HEK293 (cell line): ENCODE measurements around the gene IRGM.

Source experiments
- KLF9 ChIP-seq: fragments of 450-650 bp; formaldehyde crosslinking; IDR thresholded peaks from 2 replicates; pipeline ENCODE4 v1.5.1; 2016; ENCODE audit warnings: missing biosample characterization, missing genetic modification characterization, low read depth
- RBAK ChIP-seq: fragments of 450-650 bp; formaldehyde crosslinking; IDR thresholded peaks from 2 replicates; pipeline ENCODE4 v1.5.1; 2016; ENCODE audit warnings: missing biosample characterization, missing genetic modification characterization
- REST ChIP-seq: fragments of 450-650 bp; formaldehyde crosslinking; IDR thresholded peaks from 2 replicates; pipeline ENCODE4 v1.5.1; 2016; ENCODE audit warnings: missing biosample characterization, missing genetic modification characterization
- ZBTB11 ChIP-seq: fragments of 450-650 bp; formaldehyde crosslinking; conservative IDR thresholded peaks from 2 replicates; pipeline ENCODE4 v1.5.1; 2016; ENCODE audit warnings: low read depth, missing biosample characterization, missing genetic modification characterization
- ZBTB48 ChIP-seq: fragments of 450-650 bp; formaldehyde crosslinking; IDR thresholded peaks from 2 replicates; pipeline ENCODE4 v1.5.1; 2016; ENCODE audit warnings: missing biosample characterization, missing genetic modification characterization
- ZBTB6 ChIP-seq: fragments of 450-650 bp; formaldehyde crosslinking; IDR thresholded peaks from 2 replicates; pipeline ENCODE4 v1.5.1; 2017; ENCODE audit warnings: missing biosample characterization, missing genetic modification characterization
- ZFP37 ChIP-seq: fragments of 450-650 bp; formaldehyde crosslinking; IDR thresholded peaks from 2 replicates; pipeline ENCODE4 v1.5.1; 2016; ENCODE audit warnings: missing biosample characterization, missing genetic modification characterization
- ZNF157 ChIP-seq: fragments of 450-650 bp; formaldehyde crosslinking; IDR thresholded peaks from 2 replicates; pipeline ENCODE4 v1.5.1; 2016; ENCODE audit warnings: missing biosample characterization, missing genetic modification characterization
- ZNF174 ChIP-seq: fragments of 450-650 bp; formaldehyde crosslinking; IDR thresholded peaks from 2 replicates; pipeline ENCODE4 v1.5.0; 2017; ENCODE audit warnings: missing biosample characterization, mild to moderate bottlenecking, missing genetic modification characterization
- ZNF19 ChIP-seq: fragments of 450-650 bp; formaldehyde crosslinking; IDR thresholded peaks from 2 replicates; pipeline ENCODE4; 2016; ENCODE audit warnings: missing biosample characterization, missing genetic modification characterization, low read depth
- ZNF24 ChIP-seq: fragments of 450-650 bp; formaldehyde crosslinking; IDR thresholded peaks from 2 replicates; pipeline ENCODE4 v1.5.1; 2016; ENCODE audit warnings: missing biosample characterization, missing genetic modification characterization
- ZNF266 ChIP-seq: fragments of 450-650 bp; formaldehyde crosslinking; IDR thresholded peaks from 2 replicates; pipeline ENCODE4 v1.5.1; 2016; ENCODE audit warnings: missing biosample characterization, missing genetic modification characterization, low read depth
- ZNF37A ChIP-seq: fragments of 450-650 bp; IDR thresholded peaks from 2 replicates; pipeline ENCODE4 v1.5.1; 2018; ENCODE audit warnings: missing biosample characterization, missing genetic modification characterization
- ZNF501 ChIP-seq: fragments of 450-650 bp; formaldehyde crosslinking; IDR thresholded peaks from 2 replicates; pipeline ENCODE4 v1.5.1; 2016; ENCODE audit warnings: missing biosample characterization, missing genetic modification characterization
- ZNF530 ChIP-seq: fragments of 450-650 bp; formaldehyde crosslinking; IDR thresholded peaks from 2 replicates; pipeline ENCODE4 v1.5.1; 2016; ENCODE audit warnings: low read depth, missing biosample characterization, missing genetic modification characterization
- ZNF555 ChIP-seq: fragments of 450-650 bp; formaldehyde crosslinking; conservative IDR thresholded peaks from 2 replicates; pipeline ENCODE4 v1.5.1; 2017; ENCODE audit warnings: missing biosample characterization, mild to moderate bottlenecking, missing genetic modification characterization, inconsistent platforms
- ZNF600 ChIP-seq: fragments of 450-650 bp; formaldehyde crosslinking; IDR thresholded peaks from 2 replicates; pipeline ENCODE4 v1.5.1; 2016; ENCODE audit warnings: missing biosample characterization, missing genetic modification characterization
- ZNF623 ChIP-seq: fragments of 450-650 bp; formaldehyde crosslinking; IDR thresholded peaks from 2 replicates; pipeline ENCODE4 v1.5.1; 2016; ENCODE audit warnings: missing biosample characterization, missing genetic modification characterization
- ZNF658 ChIP-seq: fragments of 450-650 bp; formaldehyde crosslinking; IDR thresholded peaks from 2 replicates; pipeline ENCODE4; 2016; ENCODE audit warnings: missing biosample characterization, missing genetic modification characterization
- ZNF776 ChIP-seq: fragments of 450-650 bp; formaldehyde crosslinking; IDR thresholded peaks from 2 replicates; pipeline ENCODE4 v1.5.0; 2017; ENCODE audit warnings: missing biosample characterization, missing genetic modification characterization, borderline replicate concordance
- TF ChIP-seq, protein P1 (sequence below): fragments of 450-650 bp; formaldehyde crosslinking; IDR thresholded peaks from 2 replicates; pipeline ENCODE4 v1.5.1; 2016; ENCODE audit warnings: missing biosample characterization, missing genetic modification characterization
- TF ChIP-seq, protein P2 (sequence below): fragments of 450-650 bp; formaldehyde crosslinking; IDR thresholded peaks from 2 replicates; pipeline ENCODE4 v1.5.1; 2016; ENCODE audit warnings: missing biosample characterization, missing genetic modification characterization, borderline replicate concordance
- TF ChIP-seq, protein P3 (sequence below): fragments of 450-650 bp; formaldehyde crosslinking; IDR thresholded peaks from 2 replicates; pipeline ENCODE4 v1.5.1; 2016; ENCODE audit warnings: missing biosample characterization, missing genetic modification characterization

The IRGM gene

DNA sequence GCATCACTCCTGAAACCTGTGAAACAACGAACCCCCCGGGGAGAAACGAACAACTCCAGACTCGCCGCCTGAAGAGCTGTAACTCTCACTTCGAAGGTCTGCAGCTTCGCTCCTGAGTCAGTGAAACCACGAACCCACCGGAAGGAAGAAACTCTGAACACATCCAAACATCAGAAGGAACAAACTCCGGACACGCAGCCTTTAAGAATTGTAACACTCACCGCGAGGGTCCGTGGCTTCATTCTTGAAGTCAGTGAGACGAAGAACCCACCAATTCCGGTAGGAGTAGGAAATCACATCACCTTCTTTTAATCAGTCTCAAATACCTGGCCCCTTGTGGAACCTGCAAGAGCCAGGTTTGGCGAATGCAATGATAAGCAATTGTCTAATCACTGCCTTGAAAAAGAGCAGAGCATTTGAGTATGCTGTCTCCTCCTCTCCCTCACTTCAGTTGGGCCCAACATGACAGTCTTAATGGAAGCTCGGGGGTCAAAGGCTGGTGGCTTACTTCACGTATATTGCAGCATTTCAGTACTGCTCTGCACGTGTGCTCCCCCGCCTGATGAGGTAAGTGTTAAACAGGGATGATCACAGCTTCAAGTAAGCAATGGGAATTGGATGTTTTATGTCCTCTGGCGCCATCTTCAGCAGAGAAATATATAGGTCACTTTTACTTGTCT lies 473 bp downstream of the IRGM start (continued):
- TF ChIP-seq ZNF658 (tag by site-specific recombination) (no peak), ZNF555 (tag by site-specific recombination) (no peak), ZNF600 (tag by site-specific recombination) (no peak), ZNF157 (tag by site-specific recombination) (no peak), ZNF24 (tag by site-specific recombination) (no peak), ZFP37 (tag by site-specific recombination) (no peak), ZNF19 (tag by site-specific recombination) (no peak), ZBTB11 (no peak), ZNF37A (no peak), ZBTB6 (tag by site-specific recombination) (no peak), ZNF266 (tag by site-specific recombination) (no peak), ZBTB48 (tag by site-specific recombination) (no peak), ZNF501 (tag by site-specific recombination) (no peak), REST (tag by site-specific recombination) (no peak), ZNF174 (no peak), ZNF530 (no peak), KLF9 (tag by site-specific recombination) (no peak), ZNF623 (no peak), RBAK (tag by site-specific recombination) (no peak), ZNF776 (tag by site-specific recombination) (no peak)
- TF ChIP-seq, protein P1, sequence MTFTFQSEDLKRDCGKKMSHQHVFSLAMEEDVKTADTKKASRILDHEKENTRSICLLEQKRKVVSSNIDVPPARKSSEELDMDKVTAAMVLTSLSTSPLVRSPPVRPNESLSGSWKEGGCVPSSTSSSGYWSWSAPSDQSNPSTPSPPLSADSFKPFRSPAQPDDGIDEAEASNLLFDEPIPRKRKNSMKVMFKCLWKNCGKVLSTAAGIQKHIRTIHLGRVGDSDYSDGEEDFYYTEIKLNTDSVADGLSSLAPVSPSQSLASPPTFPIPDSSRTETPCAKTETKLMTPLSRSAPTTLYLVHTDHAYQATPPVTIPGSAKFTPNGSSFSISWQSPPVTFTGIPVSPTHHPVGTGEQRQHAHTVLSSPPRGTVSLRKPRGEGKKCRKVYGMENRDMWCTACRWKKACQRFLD: no peak
- TF ChIP-seq, protein P2, sequence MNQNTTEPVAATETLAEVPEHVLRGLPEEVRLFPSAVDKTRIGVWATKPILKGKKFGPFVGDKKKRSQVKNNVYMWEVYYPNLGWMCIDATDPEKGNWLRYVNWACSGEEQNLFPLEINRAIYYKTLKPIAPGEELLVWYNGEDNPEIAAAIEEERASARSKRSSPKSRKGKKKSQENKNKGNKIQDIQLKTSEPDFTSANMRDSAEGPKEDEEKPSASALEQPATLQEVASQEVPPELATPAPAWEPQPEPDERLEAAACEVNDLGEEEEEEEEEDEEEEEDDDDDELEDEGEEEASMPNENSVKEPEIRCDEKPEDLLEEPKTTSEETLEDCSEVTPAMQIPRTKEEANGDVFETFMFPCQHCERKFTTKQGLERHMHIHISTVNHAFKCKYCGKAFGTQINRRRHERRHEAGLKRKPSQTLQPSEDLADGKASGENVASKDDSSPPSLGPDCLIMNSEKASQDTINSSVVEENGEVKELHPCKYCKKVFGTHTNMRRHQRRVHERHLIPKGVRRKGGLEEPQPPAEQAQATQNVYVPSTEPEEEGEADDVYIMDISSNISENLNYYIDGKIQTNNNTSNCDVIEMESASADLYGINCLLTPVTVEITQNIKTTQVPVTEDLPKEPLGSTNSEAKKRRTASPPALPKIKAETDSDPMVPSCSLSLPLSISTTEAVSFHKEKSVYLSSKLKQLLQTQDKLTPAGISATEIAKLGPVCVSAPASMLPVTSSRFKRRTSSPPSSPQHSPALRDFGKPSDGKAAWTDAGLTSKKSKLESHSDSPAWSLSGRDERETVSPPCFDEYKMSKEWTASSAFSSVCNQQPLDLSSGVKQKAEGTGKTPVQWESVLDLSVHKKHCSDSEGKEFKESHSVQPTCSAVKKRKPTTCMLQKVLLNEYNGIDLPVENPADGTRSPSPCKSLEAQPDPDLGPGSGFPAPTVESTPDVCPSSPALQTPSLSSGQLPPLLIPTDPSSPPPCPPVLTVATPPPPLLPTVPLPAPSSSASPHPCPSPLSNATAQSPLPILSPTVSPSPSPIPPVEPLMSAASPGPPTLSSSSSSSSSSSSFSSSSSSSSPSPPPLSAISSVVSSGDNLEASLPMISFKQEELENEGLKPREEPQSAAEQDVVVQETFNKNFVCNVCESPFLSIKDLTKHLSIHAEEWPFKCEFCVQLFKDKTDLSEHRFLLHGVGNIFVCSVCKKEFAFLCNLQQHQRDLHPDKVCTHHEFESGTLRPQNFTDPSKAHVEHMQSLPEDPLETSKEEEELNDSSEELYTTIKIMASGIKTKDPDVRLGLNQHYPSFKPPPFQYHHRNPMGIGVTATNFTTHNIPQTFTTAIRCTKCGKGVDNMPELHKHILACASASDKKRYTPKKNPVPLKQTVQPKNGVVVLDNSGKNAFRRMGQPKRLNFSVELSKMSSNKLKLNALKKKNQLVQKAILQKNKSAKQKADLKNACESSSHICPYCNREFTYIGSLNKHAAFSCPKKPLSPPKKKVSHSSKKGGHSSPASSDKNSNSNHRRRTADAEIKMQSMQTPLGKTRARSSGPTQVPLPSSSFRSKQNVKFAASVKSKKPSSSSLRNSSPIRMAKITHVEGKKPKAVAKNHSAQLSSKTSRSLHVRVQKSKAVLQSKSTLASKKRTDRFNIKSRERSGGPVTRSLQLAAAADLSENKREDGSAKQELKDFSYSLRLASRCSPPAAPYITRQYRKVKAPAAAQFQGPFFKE: no peak
- TF ChIP-seq, protein P3, sequence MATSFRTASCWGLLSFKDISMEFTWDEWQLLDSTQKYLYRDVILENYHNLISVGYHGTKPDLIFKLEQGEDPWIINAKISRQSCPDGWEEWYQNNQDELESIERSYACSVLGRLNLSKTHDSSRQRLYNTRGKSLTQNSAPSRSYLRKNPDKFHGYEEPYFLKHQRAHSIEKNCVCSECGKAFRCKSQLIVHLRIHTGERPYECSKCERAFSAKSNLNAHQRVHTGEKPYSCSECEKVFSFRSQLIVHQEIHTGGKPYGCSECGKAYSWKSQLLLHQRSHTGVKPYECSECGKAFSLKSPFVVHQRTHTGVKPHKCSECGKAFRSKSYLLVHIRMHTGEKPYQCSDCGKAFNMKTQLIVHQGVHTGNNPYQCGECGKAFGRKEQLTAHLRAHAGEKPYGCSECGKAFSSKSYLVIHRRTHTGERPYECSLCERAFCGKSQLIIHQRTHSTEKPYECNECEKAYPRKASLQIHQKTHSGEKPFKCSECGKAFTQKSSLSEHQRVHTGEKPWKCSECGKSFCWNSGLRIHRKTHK (tag by site-specific recombination): no peak
